Astrocyte (in vitro differentiated cells and primary cell): Measurements from ENCODE around the gene UFL1. TPM values are rescaled to one million over a fixed set of nuclear protein-coding genes. Genes with fewer than 3 reads are reported as not detected.

Experiments
- DNase-seq: peaks from one replicate; pipeline ENCODE4 v3.0.0-alpha.2; 2010; ENCODE audit warnings: low read depth
- FAIRE-seq: peaks from 2 replicates; lab custom pipeline; 2011; peaks lifted over from hg19 to GRCh38; lab: Jason Lieb, UNC
- H2AFZ ChIP-seq: 2 replicates; pipeline ENCODE4 v1.6.0; 2012; ENCODE audit warnings: low read depth, low read length, inconsistent platforms
- H3K27ac ChIP-seq: 2 replicates; pipeline ENCODE4 v1.5.1; 2011; ENCODE audit warnings: low read depth, low read length, inconsistent platforms
- H3K27me3 ChIP-seq: 2 replicates; pipeline ENCODE4 v1.6.0; 2011; ENCODE audit warnings: low read length, inconsistent platforms; ENCODE audit not compliant: insufficient read depth
- H3K36me3 ChIP-seq: 2 replicates; pipeline ENCODE4 v1.5.1; 2011; ENCODE audit warnings: low read length, inconsistent platforms; ENCODE audit not compliant: insufficient read depth
- H3K4me1 ChIP-seq: 2 replicates; pipeline ENCODE4 v1.5.1; 2011; ENCODE audit warnings: low read length, inconsistent platforms; ENCODE audit not compliant: insufficient read depth
- H3K4me2 ChIP-seq: 2 replicates; pipeline ENCODE4 v1.6.0; 2012; ENCODE audit warnings: low read length, inconsistent platforms
- H3K4me3 ChIP-seq: 2 replicates; pipeline ENCODE4 v1.5.1; 2011; ENCODE audit warnings: low read depth, mild to moderate bottlenecking, low read length, inconsistent platforms; ENCODE audit not compliant: insufficient read depth
- H3K79me2 ChIP-seq: 2 replicates; pipeline ENCODE4 v1.6.0; 2012; ENCODE audit warnings: mild to moderate bottlenecking, low read length, inconsistent platforms; ENCODE audit not compliant: insufficient read depth
- H3K9ac ChIP-seq: 2 replicates; pipeline ENCODE4 v1.6.0; 2012; ENCODE audit warnings: mild to moderate bottlenecking, low read length, inconsistent platforms
- H3K9me3 ChIP-seq: 2 replicates; pipeline ENCODE4 v1.5.1; 2012; ENCODE audit warnings: low read depth, mild to moderate bottlenecking, low read length, inconsistent platforms; ENCODE audit not compliant: insufficient read depth
- H4K20me1 ChIP-seq: 2 replicates; pipeline ENCODE4 v1.6.0; 2012; ENCODE audit warnings: low read length, inconsistent platforms; ENCODE audit not compliant: insufficient read depth
- H3K27ac Mint-ChIP-seq: one replicate; pipeline ENCODE4 v1.8.0; 2021; ENCODE audit warnings: mild to moderate bottlenecking, mixed read lengths; ENCODE audit not compliant: unreplicated experiment
- H3K27me3 Mint-ChIP-seq: one replicate; pipeline ENCODE4 v1.8.0; 2021; ENCODE audit warnings: low read depth, mixed read lengths; ENCODE audit not compliant: unreplicated experiment
- H3K36me3 Mint-ChIP-seq: one replicate; pipeline ENCODE4 v1.8.0; 2021; ENCODE audit warnings: low read depth, mixed read lengths; ENCODE audit not compliant: unreplicated experiment
- H3K4me1 Mint-ChIP-seq: one replicate; pipeline ENCODE4 v1.8.0; 2021; ENCODE audit warnings: low read depth, mixed read lengths; ENCODE audit not compliant: unreplicated experiment
- H3K4me3 Mint-ChIP-seq: one replicate; pipeline ENCODE4 v1.8.0; 2021; ENCODE audit warnings: mild to moderate bottlenecking, moderate library complexity, mixed read lengths; ENCODE audit not compliant: unreplicated experiment
- H3K9me3 Mint-ChIP-seq: one replicate; pipeline ENCODE4 v1.8.0; 2021; ENCODE audit warnings: mild to moderate bottlenecking, mixed read lengths; ENCODE audit not compliant: unreplicated experiment
- CTCF ChIP-seq: IDR thresholded peaks from 2 replicates; pipeline ENCODE4 v1.5.1; 2011; ENCODE audit warnings: low read depth, mild to moderate bottlenecking, inconsistent platforms, low read length, moderate library complexity; ENCODE audit not compliant: insufficient read depth
- EZH2 ChIP-seq: IDR thresholded peaks from 2 replicates; pipeline ENCODE4 v1.6.1; 2012; ENCODE audit warnings: mild to moderate bottlenecking, low read length, inconsistent platforms; ENCODE audit not compliant: insufficient read depth
- total RNA-seq: library from RNA; stranded (reverse); gene quantifications from 2 replicates; pipeline ENCODE4 v1.2.1, GENCODE V29; 2021

UFL1 gene
- total RNA-seq, 1 donor from 2014 or later = 19.5 TPM

DNA sequence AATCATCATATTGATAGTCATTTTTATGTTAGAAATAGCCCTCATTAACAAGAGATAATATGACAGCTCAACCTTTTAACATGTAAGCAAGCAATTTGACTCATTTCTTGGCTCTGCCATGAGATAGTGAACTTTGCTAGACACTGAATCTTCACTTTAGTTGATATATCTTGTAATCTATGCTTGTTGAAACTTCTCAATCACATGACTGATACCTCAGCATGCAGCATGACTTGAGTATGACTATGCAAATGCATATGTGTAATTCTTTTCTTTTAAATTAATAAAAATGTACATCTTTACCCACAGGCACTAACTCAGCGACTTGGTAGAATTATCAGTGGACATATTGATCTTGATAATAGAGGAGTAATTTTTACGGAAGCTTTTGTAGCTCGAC, 6.6 kb downstream of the UFL1 start:
- no peaks in the 10 kb centered on the region for H3K9me3 ChIP-seq
- Mint-ChIP-seq H3K4me1 (peaks cover 3% of the 10 kb centered on the region), H3K9me3 (no peaks in the 10 kb centered on the region), H3K36me3 (peaks cover 5% of the 10 kb centered on the region), H3K4me3 (no peak overlapping the region), H3K27me3 (no peaks in the 10 kb centered on the region), H3K27ac (no peak overlapping the region)
- H3K4me1 ChIP-seq = peaks cover 3% of the 10 kb centered on the region
- DNase-seq (no peak), FAIRE-seq (no peak)
- H3K27ac ChIP-seq = no peak overlapping the region
- H3K9ac ChIP-seq = no peak overlapping the region
- H2AFZ ChIP-seq = no peak overlapping the region
- H3K4me3 ChIP-seq = no peak overlapping the region
- H3K4me2 ChIP-seq = no peak overlapping the region
- peaks cover 13% of the 10 kb centered on the region for H3K79me2 ChIP-seq
- H3K27me3 ChIP-seq = no peaks in the 10 kb centered on the region
- no peak for TF ChIP-seq CTCF
- no peak for TF ChIP-seq EZH2
- H3K36me3 ChIP-seq = peaks cover 34% of the 10 kb centered on the region
- peaks cover 4% of the 10 kb centered on the region for H4K20me1 ChIP-seq

DNA sequence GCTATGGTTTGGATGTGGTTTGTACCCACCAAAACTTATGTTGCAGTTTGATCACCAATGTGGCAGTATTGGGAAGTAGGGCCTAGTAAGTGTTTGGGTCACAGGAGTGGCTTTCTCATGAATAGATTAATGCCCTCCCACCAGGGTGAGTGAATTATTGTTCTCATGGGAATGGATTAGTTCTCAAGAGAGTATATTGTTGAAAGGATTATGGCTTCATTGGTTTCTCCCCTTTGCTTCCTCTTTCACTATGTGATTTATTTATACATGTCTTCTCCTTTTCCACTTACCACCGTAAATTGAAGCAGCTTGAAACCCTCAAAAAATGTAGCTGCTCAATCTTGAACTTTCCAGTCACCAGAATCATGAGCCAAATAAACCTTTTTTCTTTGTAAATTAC, 10.8 kb downstream of the UFL1 start:
- Histone ChIP-seq H3K4me2 (no peak overlapping the region), H3K9ac (no peak overlapping the region), H3K27me3 (no peaks in the 10 kb centered on the region), H3K9me3 (no peaks in the 10 kb centered on the region), H3K4me1 (no peaks in the 10 kb centered on the region), H2AFZ (no peak overlapping the region), H3K36me3 (peaks cover 26% of the 10 kb centered on the region), H3K79me2 (peaks cover 3% of the 10 kb centered on the region), H3K4me3 (no peak overlapping the region), H4K20me1 (peaks cover 4% of the 10 kb centered on the region), H3K27ac (no peak overlapping the region)
- Mint-ChIP-seq H3K9me3 (no peaks in the 10 kb centered on the region), H3K27ac (no peak overlapping the region), H3K4me1 (no peaks in the 10 kb centered on the region), H3K27me3 (no peaks in the 10 kb centered on the region), H3K4me3 (no peak overlapping the region), H3K36me3 (peaks cover 5% of the 10 kb centered on the region)
- TF ChIP-seq CTCF (no peak), EZH2 (no peak)
- no peak for DNase-seq
- no peak for FAIRE-seq

GRCh38 chr6:96537726-96538125, 16.1 kb downstream of the UFL1 start:
- Histone ChIP-seq H3K36me3 (peaks cover 27% of the 10 kb centered on the region), H3K9ac (no peak overlapping the region), H3K9me3 (no peaks in the 10 kb centered on the region), H3K4me1 (no peaks in the 10 kb centered on the region), H4K20me1 (no peaks in the 10 kb centered on the region), H2AFZ (no peak overlapping the region), H3K27ac (no peak overlapping the region), H3K4me2 (no peak overlapping the region), H3K27me3 (no peaks in the 10 kb centered on the region), H3K79me2 (no peaks in the 10 kb centered on the region), H3K4me3 (no peak overlapping the region)
- DNase-seq (no peak), FAIRE-seq (no peak)
- Mint-ChIP-seq H3K9me3 (no peaks in the 10 kb centered on the region), H3K36me3 (no peaks in the 10 kb centered on the region), H3K4me1 (no peaks in the 10 kb centered on the region), H3K4me3 (no peak overlapping the region), H3K27me3 (no peaks in the 10 kb centered on the region), H3K27ac (no peak overlapping the region)
- TF ChIP-seq CTCF (no peak), EZH2 (no peak)
